Effector memory CD8-positive, alpha-beta T cell (primary cell): ENCODE data around the gene CXXC1.

Experiments
- ATAC-seq: fragments of 150-1000 bp; cut with Tn5 transposase; replicated peaks from 2 replicates; pipeline ENCODE4 v1.10.0; 2021; ENCODE audit warnings: mild to moderate bottlenecking, moderate library complexity
- DNase-seq, 3 experiments: peaks; one replicate each; pipeline ENCODE4 v3.0.0; 2021
- H3K27ac Mint-ChIP-seq, 2 donors: one replicate each; pipeline ENCODE4 v1.8.0; 2022; ENCODE audit warnings: mild to moderate bottlenecking in 2 of 2, mixed read lengths in 2 of 2, moderate library complexity in 2 of 2
- H3K27me3 Mint-ChIP-seq, 2 donors: one replicate each; pipeline ENCODE4 v1.8.0; 2022; ENCODE audit warnings: mixed read lengths in 2 of 2
- H3K36me3 Mint-ChIP-seq: one replicate; pipeline ENCODE4 v1.8.0; 2022; ENCODE audit warnings: mild to moderate bottlenecking, moderate library complexity, mixed read lengths; ENCODE audit not compliant: insufficient read depth
- H3K4me1 Mint-ChIP-seq, 2 donors: one replicate each; pipeline ENCODE4 v1.8.0; 2022; ENCODE audit warnings: low read depth in 2 of 2, mixed read lengths in 2 of 2
- H3K4me3 Mint-ChIP-seq, 2 donors: one replicate each; pipeline ENCODE4 v1.8.0; 2022; ENCODE audit warnings: mild to moderate bottlenecking in 2 of 2, mixed read lengths in 2 of 2, moderate library complexity in 2 of 2
- H3K9me3 Mint-ChIP-seq, 2 donors: one replicate each; pipeline ENCODE4 v1.8.0; 2022; ENCODE audit warnings: mixed read lengths in 2 of 2

The CXXC1 gene

GRCh38 chr18:50240080-50240563 lies 47.4 kb downstream of the CXXC1 start:
- Mint-ChIP-seq H3K27ac (no peak overlapping the region), H3K27me3 (peaks cover 10 to 30% of the 10 kb centered on the region in 2 donors), H3K9me3 (peaks cover 0 to 15% of the 10 kb centered on the region in 2 donors), H3K4me1 (no peaks in the 10 kb centered on the region), H3K36me3 (no peaks in the 10 kb centered on the region), H3K4me3 (no peak overlapping the region)
- ATAC-seq (no peak), DNase-seq (no peak)

GRCh38 chr18:50232419-50232818 lies 55.1 kb downstream of the CXXC1 start:
- Mint-ChIP-seq H3K27ac (no peak overlapping the region), H3K36me3 (no peaks in the 10 kb centered on the region), H3K4me3 (no peak overlapping the region), H3K4me1 (no peaks in the 10 kb centered on the region), H3K9me3 (no peaks in the 10 kb centered on the region), H3K27me3 (peaks cover 39 to 58% of the 10 kb centered on the region in 2 donors)
- ATAC-seq (no peak), DNase-seq (no peak)
